ENCODE data around the gene RPS6KB2. TPM values are rescaled to one million over a fixed set of nuclear protein-coding genes. Genes with fewer than 3 reads are reported as not detected.

RPS6KB2 gene
- total RNA-seq, 1 donor from 2014 or later = 72.3 TPM

- no peak overlapping the region for H3K4me3 ChIP-seq
- peaks cover 15 to 24% of the 10 kb centered on the region in 2 donors for H3K4me1 ChIP-seq
- no peaks in the 10 kb centered on the region for H3K9me3 ChIP-seq
- H3K27ac ChIP-seq = no peak overlapping the region
- no peak for DNase-seq (ENCODE audit: low spot score in 2 of 2)
- intact Hi-C loops (cut with DNase I) = no loop called here
- peaks cover 28 to 38% of the 10 kb centered on the region in 2 donors for H3K36me3 ChIP-seq
- H3K27me3 ChIP-seq = no peaks in the 10 kb centered on the region
- TF ChIP-seq CTCF (IDR thresholded peaks at IDR 0.05) = no peak
These were observed 32.6 kb upstream of the RPS6KB2 start for GRCh38 chr11:67395555-67396258.

- peak overlapping the region in 1 of 2 donors; percentile 22 for H3K27ac ChIP-seq
- no peaks in the 10 kb centered on the region for H3K9me3 ChIP-seq
- H3K36me3 ChIP-seq = peaks cover 28 to 38% of the 10 kb centered on the region in 2 donors
- DNase-seq (ENCODE audit: low spot score in 2 of 2) = no peak
- intact Hi-C loops (cut with DNase I) = no loop called here
- no peaks in the 10 kb centered on the region for H3K27me3 ChIP-seq
- H3K4me3 ChIP-seq = no peak overlapping the region
- peaks cover 15 to 21% of the 10 kb centered on the region in 2 donors for H3K4me1 ChIP-seq
- no peak for TF ChIP-seq CTCF (IDR thresholded peaks at IDR 0.05)
These were observed 32.1 kb upstream of the RPS6KB2 start for GRCh38 chr11:67396259-67396581.

- peaks cover 15 to 19% of the 10 kb centered on the region in 2 donors for H3K4me1 ChIP-seq
- H3K27me3 ChIP-seq = no peaks in the 10 kb centered on the region
- H3K4me3 ChIP-seq = no peak overlapping the region
- no peak for TF ChIP-seq CTCF (IDR thresholded peaks at IDR 0.05)
- intact Hi-C loops (cut with DNase I) = no loop called here
- peak overlapping the region in 1 of 2 donors; percentile 22 for H3K27ac ChIP-seq
- no peaks in the 10 kb centered on the region for H3K9me3 ChIP-seq
- no peak for DNase-seq (ENCODE audit: low spot score in 2 of 2)
- H3K36me3 ChIP-seq = peaks cover 28 to 38% of the 10 kb centered on the region in 2 donors
These were observed 31.5 kb upstream of the RPS6KB2 start for GRCh38 chr11:67396587-67397389.

GRCh38 chr11:67397536-67397935 lies 30.8 kb upstream of the RPS6KB2 start:
- Histone ChIP-seq H3K27ac (no peak overlapping the region), H3K36me3 (peaks cover 28 to 38% of the 10 kb centered on the region in 2 donors), H3K4me1 (peaks cover 15 to 22% of the 10 kb centered on the region in 2 donors), H3K9me3 (no peaks in the 10 kb centered on the region), H3K4me3 (no peak overlapping the region), H3K27me3 (no peaks in the 10 kb centered on the region)
- no peak for DNase-seq (ENCODE audit: low spot score in 2 of 2)
- TF ChIP-seq CTCF (IDR thresholded peaks at IDR 0.05) = no peak
- intact Hi-C loops (cut with DNase I) = no loop called here

- H3K36me3 ChIP-seq = peaks cover 28 to 38% of the 10 kb centered on the region in 2 donors
These were observed 30.2 kb upstream of the RPS6KB2 start for GRCh38 chr11:67397986-67398660.

More at GRCh38 chr11:67397986-67398660, 30.2 kb upstream of the RPS6KB2 start:
- no peak for DNase-seq (ENCODE audit: low spot score in 2 of 2)
- Histone ChIP-seq H3K4me3 (no peak overlapping the region), H3K27me3 (no peaks in the 10 kb centered on the region), H3K9me3 (no peaks in the 10 kb centered on the region), H3K27ac (no peak overlapping the region), H3K4me1 (peaks cover 15 to 19% of the 10 kb centered on the region in 2 donors)
- TF ChIP-seq CTCF (IDR thresholded peaks at IDR 0.05) = no peak
- intact Hi-C loops (cut with DNase I) = no loop called here
